Endothelial cell (in vitro differentiated cells): Measurements from ENCODE around the gene LAMTOR1. TPM values are rescaled to one million over a fixed set of nuclear protein-coding genes. Genes with fewer than 3 reads are reported as not detected.
A peak's percentile ranks its signal among the peaks of the same experiment; 100 is the strongest.

ENCODE experiments used
- DNase-seq: peaks from one replicate; pipeline ENCODE4 v3.0.0; 2021; ENCODE audit warnings: low spot score
- H3K27ac Mint-ChIP-seq: one replicate; pipeline ENCODE4 v1.8.0; 2021; ENCODE audit warnings: mixed read lengths, inconsistent platforms; ENCODE audit not compliant: unreplicated experiment
- H3K27me3 Mint-ChIP-seq: one replicate; pipeline ENCODE4 v1.8.0; 2021; ENCODE audit warnings: mild to moderate bottlenecking, moderate library complexity, mixed read lengths, inconsistent platforms; ENCODE audit not compliant: unreplicated experiment
- H3K36me3 Mint-ChIP-seq: one replicate; pipeline ENCODE4 v1.8.0; 2021; ENCODE audit warnings: mild to moderate bottlenecking, low read depth, mixed read lengths, inconsistent platforms; ENCODE audit not compliant: unreplicated experiment
- H3K4me1 Mint-ChIP-seq: one replicate; pipeline ENCODE4 v1.8.0; 2021; ENCODE audit warnings: mild to moderate bottlenecking, mixed read lengths, inconsistent platforms; ENCODE audit not compliant: unreplicated experiment
- H3K4me3 Mint-ChIP-seq: one replicate; pipeline ENCODE4 v1.8.0; 2021; ENCODE audit warnings: mild to moderate bottlenecking, mixed read lengths, inconsistent platforms; ENCODE audit not compliant: unreplicated experiment
- H3K9me3 Mint-ChIP-seq: one replicate; pipeline ENCODE4 v1.8.0; 2021; ENCODE audit warnings: mixed read lengths, inconsistent platforms; ENCODE audit not compliant: unreplicated experiment
- total RNA-seq: library from RNA; stranded (reverse); fragmentation: NEBNext Ultra II Directional; extraction: Animal tissue kit (Norgen Biotek cat#: 25700); gene quantifications from one replicate; pipeline ENCODE4 v1.2.1, GENCODE V29; 2021; ENCODE audit not compliant: unreplicated experiment
- TF ChIP-seq, protein P1 (sequence below): fragments of 200-600 bp; sonication (generic); IDR thresholded peaks from one replicate; pipeline ENCODE4 v1.5.0; 2021; ENCODE audit warnings: antibody characterized with exemption; ENCODE audit not compliant: unreplicated experiment

Gene LAMTOR1
- total RNA-seq, 1 donor from 2014 or later: 105 TPM

DNA sequence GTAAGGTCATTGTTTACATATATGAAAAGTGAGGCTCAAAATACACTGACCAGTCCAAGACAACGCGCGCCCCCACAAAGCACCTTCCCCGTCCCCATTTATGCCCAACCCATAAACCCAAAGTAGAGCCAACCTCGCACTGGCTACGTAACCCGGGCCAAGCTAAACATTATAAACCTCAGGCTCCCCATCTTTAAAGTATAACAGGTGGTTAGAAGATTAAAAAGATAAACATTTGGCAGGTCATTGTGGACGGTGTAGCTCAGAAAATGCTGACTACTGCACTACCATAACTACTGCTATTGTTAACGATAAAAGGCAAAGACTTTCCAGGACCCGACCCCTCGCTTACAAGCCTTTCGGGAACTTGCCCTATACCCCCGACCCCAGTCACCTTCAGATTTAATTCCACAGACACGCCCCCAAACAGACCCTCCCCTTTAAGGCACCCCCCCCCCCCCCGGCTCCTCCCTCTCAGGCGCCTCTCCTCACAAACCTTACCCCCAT is 23.2 kb downstream of the LAMTOR1 start:
- Mint-ChIP-seq H3K27ac (peak overlapping the region; percentile 100), H3K36me3 (peaks cover 4% of the 10 kb centered on the region), H3K27me3 (peaks cover 8% of the 10 kb centered on the region), H3K9me3 (no peaks in the 10 kb centered on the region), H3K4me1 (peaks cover 31% of the 10 kb centered on the region), H3K4me3 (peak overlapping the region; percentile 96)
- DNase-seq: no peak
- TF ChIP-seq, protein P1, sequence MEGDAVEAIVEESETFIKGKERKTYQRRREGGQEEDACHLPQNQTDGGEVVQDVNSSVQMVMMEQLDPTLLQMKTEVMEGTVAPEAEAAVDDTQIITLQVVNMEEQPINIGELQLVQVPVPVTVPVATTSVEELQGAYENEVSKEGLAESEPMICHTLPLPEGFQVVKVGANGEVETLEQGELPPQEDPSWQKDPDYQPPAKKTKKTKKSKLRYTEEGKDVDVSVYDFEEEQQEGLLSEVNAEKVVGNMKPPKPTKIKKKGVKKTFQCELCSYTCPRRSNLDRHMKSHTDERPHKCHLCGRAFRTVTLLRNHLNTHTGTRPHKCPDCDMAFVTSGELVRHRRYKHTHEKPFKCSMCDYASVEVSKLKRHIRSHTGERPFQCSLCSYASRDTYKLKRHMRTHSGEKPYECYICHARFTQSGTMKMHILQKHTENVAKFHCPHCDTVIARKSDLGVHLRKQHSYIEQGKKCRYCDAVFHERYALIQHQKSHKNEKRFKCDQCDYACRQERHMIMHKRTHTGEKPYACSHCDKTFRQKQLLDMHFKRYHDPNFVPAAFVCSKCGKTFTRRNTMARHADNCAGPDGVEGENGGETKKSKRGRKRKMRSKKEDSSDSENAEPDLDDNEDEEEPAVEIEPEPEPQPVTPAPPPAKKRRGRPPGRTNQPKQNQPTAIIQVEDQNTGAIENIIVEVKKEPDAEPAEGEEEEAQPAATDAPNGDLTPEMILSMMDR: no peak

DNA sequence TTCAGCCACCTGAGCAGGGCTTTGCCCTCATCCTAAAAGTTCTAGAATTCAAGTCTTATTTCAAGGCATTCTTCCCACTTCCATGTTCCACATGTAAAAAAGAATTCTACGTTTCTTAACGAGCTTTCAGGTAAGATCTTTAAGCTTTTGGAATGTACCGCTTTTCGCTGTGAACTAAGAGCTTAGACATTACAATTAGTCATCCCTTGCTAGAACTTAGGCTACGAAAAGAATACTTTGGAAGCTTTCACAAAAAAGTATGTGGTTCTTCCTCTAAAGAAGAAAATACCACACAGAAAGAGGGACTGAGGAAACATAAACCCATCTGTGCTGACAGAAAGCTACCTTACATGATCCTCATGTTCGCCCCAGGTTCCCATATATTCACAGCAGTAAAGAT is 24.6 kb downstream of the LAMTOR1 start:
- Mint-ChIP-seq H3K27ac (peak overlapping the region; percentile 87), H3K4me3 (peak overlapping the region; percentile 78), H3K27me3 (peaks cover 8% of the 10 kb centered on the region), H3K36me3 (peaks cover 4% of the 10 kb centered on the region), H3K4me1 (peaks cover 34% of the 10 kb centered on the region), H3K9me3 (no peaks in the 10 kb centered on the region)
- TF ChIP-seq, protein P1: no peak
- no peak for DNase-seq

DNA sequence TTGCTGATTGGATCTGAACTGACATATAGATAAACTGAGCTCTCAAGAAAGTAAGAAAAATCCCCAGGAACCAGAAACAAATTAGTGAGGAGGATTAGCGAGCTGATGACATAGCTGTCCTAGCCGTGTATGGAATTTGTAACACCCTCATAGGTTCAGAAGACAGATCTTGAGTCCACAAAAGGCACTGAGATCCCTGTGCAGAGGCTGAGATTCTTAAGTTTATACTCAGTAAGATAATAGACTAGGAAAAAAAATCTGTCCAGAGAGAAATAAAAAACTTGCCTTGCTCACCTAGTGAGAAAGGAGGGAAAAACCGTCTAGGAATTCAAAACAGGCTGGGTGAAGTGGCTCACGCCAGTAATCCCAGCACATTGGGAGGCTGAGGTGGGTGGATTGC is 27.3 kb downstream of the LAMTOR1 start:
- Mint-ChIP-seq H3K4me1 (peaks cover 33% of the 10 kb centered on the region), H3K27ac (peak overlapping the region; percentile 68), H3K27me3 (peaks cover 4% of the 10 kb centered on the region)

DNA sequence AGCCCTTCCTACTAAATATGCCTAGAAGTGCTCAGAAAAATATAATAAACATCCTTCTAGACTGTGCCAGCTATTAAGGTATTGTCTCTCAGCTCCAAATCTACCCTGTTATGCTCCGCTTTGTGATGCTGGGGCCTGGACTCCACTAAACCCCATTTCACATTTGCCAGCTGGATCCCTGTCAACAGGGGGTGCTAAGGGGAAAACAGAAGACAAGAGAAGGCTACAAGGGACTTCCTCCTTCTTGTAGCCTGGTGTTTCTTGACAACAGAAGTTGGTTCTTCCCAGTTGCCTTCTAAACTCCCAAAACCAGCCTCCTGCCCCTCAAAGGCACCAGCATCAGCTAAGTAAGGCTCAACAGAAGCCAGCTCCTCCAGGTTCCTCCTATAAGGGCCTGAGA is 28.0 kb downstream of the LAMTOR1 start:
- Mint-ChIP-seq H3K9me3 (no peaks in the 10 kb centered on the region), H3K27ac (no peak overlapping the region), H3K36me3 (no peaks in the 10 kb centered on the region), H3K4me3 (no peak overlapping the region), H3K27me3 (peaks cover 7% of the 10 kb centered on the region), H3K4me1 (peaks cover 35% of the 10 kb centered on the region)
- TF ChIP-seq, protein P1: no peak
- DNase-seq: no peak

More for the DNA sequence above, 27.3 kb downstream of the LAMTOR1 start:
- peaks cover 2% of the 10 kb centered on the region for H3K36me3 Mint-ChIP-seq
- H3K4me3 Mint-ChIP-seq: no peak overlapping the region
- H3K9me3 Mint-ChIP-seq: no peaks in the 10 kb centered on the region
- DNase-seq: no peak
- TF ChIP-seq, protein P1: no peak

DNA sequence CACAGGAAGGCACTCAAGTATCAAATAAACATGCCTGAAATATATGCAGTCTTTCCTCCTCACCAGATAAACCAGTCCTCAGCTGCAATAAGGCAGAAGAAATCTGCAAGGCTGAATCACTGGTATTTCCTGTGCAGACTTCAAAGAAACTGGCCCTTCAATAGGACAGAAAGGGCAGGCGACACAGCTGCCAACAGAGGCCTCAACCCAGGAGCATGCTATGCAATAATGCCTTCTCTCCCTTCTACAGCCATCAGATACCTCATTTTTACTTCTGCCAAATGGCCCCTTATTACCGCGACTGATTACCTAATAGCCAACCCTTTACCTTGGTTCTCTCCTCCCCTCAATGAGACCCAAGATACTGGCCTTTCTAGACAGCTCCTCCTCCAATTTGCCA is 30.7 kb downstream of the LAMTOR1 start:
- Mint-ChIP-seq H3K9me3 (no peaks in the 10 kb centered on the region), H3K4me1 (peaks cover 47% of the 10 kb centered on the region), H3K27me3 (peaks cover 5% of the 10 kb centered on the region), H3K4me3 (no peak overlapping the region), H3K27ac (peak overlapping the region; percentile 81), H3K36me3 (peaks cover 5% of the 10 kb centered on the region)
- DNase-seq: no peak
- TF ChIP-seq, protein P1: no peak
